Panc1 (cell line): ENCODE measurements around the gene ALDH1A3. TPM values are rescaled to one million over a fixed set of nuclear protein-coding genes. Genes with fewer than 3 reads are reported as not detected.

Source experiments
- ATAC-seq: fragments of 200-7000 bp; cut with Tn5 transposase; 2 replicates; pipeline ENCODE4 v1.9.1; 2020; ENCODE audit warnings: mild to moderate bottlenecking, moderate library complexity
- BruUV-seq: library from RNA; stranded (reverse); fragments of 400-500 nt; replicated peaks from 2 replicates; lab custom pipeline; 2021; lab: Mats Ljungman, UMichigan
- CTCF ChIA-PET: fragments of 300-600 bp; sonication (Branson Sonifier 250); formaldehyde crosslinking; loops from one replicate; lab custom pipeline; 2022; ENCODE audit warnings: antibody characterized with exemption; lab: Charles Lee
- POLR2A ChIA-PET: fragments of 300-600 bp; sonication (Branson Sonifier 250); formaldehyde crosslinking; loops from one replicate; lab custom pipeline; 2022; ENCODE audit warnings: antibody characterized with exemption; lab: Charles Lee
- DNase-seq: peaks from one replicate; pipeline ENCODE4 v3.0.0-alpha.2; 2010; ENCODE audit warnings: low read depth, low spot score
- H3K27ac ChIP-seq: 2 replicates; pipeline ENCODE4 v1.5.1; 2011; ENCODE audit warnings: mild to moderate bottlenecking, low read length, inconsistent platforms
- H3K27me3 ChIP-seq: fragments of 200-500 bp; sonication (Bioruptor generic); 2 replicates; pipeline ENCODE4 v1.6.0; 2014; ENCODE audit warnings: low read length, inconsistent platforms; ENCODE audit not compliant: control insufficient read depth, insufficient read depth
- H3K36me3 ChIP-seq: fragments of 200-500 bp; sonication (Bioruptor generic); 2 replicates; pipeline ENCODE4 v1.5.1; 2014; ENCODE audit warnings: inconsistent platforms, mild to moderate bottlenecking, low read length, moderate library complexity; ENCODE audit not compliant: control insufficient read depth, insufficient read depth
- H3K4me1 ChIP-seq: 2 replicates; pipeline ENCODE4 v1.5.1; 2011; ENCODE audit warnings: inconsistent platforms, mild to moderate bottlenecking, low read length, moderate library complexity; ENCODE audit not compliant: control insufficient read depth, insufficient read depth
- H3K4me3 ChIP-seq, 2 experiments: 2 replicates each; pipeline ENCODE4 v1.5.1; 2011 to 2012; ENCODE audit warnings: low read depth in 2 of 2, low read length in 2 of 2, mild to moderate bottlenecking in 2 of 2, inconsistent platforms in 1 of 2, moderate library complexity in 1 of 2
- H3K9me3 ChIP-seq: fragments of 200-500 bp; sonication (Bioruptor generic); 2 replicates; pipeline ENCODE4 v1.5.1; 2014; ENCODE audit warnings: low read depth, mild to moderate bottlenecking, inconsistent platforms, low read length, moderate library complexity; ENCODE audit not compliant: control insufficient read depth, insufficient read depth
- CTCF ChIP-seq: fragments of 450-650 bp; IDR thresholded peaks from 2 replicates; pipeline ENCODE4 v1.5.1; 2017; ENCODE audit warnings: mild to moderate bottlenecking
- POLR2AphosphoS5 ChIP-seq: IDR thresholded peaks from 2 replicates; pipeline ENCODE4 v1.6.1; 2012; ENCODE audit warnings: mild to moderate bottlenecking, low read depth, low read length, moderate library complexity
- SIN3A ChIP-seq: IDR thresholded peaks from 2 replicates; pipeline ENCODE4 v1.6.1; 2012; ENCODE audit warnings: low read depth, mild to moderate bottlenecking, low read length, moderate library complexity, borderline replicate concordance; ENCODE audit not compliant: insufficient read depth
- TCF7L2 ChIP-seq: IDR thresholded peaks from 2 replicates; pipeline ENCODE4 v1.6.1; 2011; ENCODE audit warnings: mild to moderate bottlenecking, low read depth, low read length, inconsistent platforms
- in situ Hi-C: cut with HindIII; loops from 2 replicates; pipeline ENCODE4 v1.10.0; 2016; ENCODE audit warnings: low sequenced_read_pairs, low pct_unique_long_range_greater_than_20kb
- intact Hi-C: fragments of 100-400 bp; cut with micrococcal nuclease; formaldehyde crosslinking; loops from one replicate; pipeline ENCODE4 v1.10.0; 2022; ENCODE audit not compliant: unreplicated experiment
- total RNA-seq: library from RNA; stranded (reverse); gene quantifications from one replicate; pipeline ENCODE4 v1.2.1, GENCODE V29; 2021; ENCODE audit not compliant: unreplicated experiment
- TF ChIP-seq, protein P1 (sequence below), 2 experiments: IDR thresholded peaks; 2 replicates each; pipeline ENCODE4 v1.6.1; 2011 to 2012; ENCODE audit warnings: low read depth in 2 of 2, control low read depth in 1 of 2, low read length in 1 of 2, mild to moderate bottlenecking in 1 of 2, moderate library complexity in 1 of 2; ENCODE audit not compliant: insufficient read depth in 1 of 2

The ALDH1A3 gene
- total RNA-seq, 1 experiment from 2014 or later, result 143 TPM

GRCh38 chr15:100893964-100894295 lies 14.3 kb downstream of the ALDH1A3 start:
- Histone ChIP-seq H3K9me3 (no peaks in the 10 kb centered on the region), H3K27ac (no peak overlapping the region), H3K4me3 (no peak overlapping the region), H3K36me3 (peaks cover 9% of the 10 kb centered on the region; the same call in 1 of the 2 replicates), H3K27me3 (no peaks in the 10 kb centered on the region), H3K4me1 (no peaks in the 10 kb centered on the region)
- ChIA-PET POLR2A (no interaction called here), CTCF (no interaction called here)
- intact Hi-C loops (no loop called here), in situ Hi-C loops (no loop called here)
- TF ChIP-seq SIN3A, result no peak
- no peak for TF ChIP-seq CTCF
- no peak for TF ChIP-seq TCF7L2
- TF ChIP-seq, protein P1, sequence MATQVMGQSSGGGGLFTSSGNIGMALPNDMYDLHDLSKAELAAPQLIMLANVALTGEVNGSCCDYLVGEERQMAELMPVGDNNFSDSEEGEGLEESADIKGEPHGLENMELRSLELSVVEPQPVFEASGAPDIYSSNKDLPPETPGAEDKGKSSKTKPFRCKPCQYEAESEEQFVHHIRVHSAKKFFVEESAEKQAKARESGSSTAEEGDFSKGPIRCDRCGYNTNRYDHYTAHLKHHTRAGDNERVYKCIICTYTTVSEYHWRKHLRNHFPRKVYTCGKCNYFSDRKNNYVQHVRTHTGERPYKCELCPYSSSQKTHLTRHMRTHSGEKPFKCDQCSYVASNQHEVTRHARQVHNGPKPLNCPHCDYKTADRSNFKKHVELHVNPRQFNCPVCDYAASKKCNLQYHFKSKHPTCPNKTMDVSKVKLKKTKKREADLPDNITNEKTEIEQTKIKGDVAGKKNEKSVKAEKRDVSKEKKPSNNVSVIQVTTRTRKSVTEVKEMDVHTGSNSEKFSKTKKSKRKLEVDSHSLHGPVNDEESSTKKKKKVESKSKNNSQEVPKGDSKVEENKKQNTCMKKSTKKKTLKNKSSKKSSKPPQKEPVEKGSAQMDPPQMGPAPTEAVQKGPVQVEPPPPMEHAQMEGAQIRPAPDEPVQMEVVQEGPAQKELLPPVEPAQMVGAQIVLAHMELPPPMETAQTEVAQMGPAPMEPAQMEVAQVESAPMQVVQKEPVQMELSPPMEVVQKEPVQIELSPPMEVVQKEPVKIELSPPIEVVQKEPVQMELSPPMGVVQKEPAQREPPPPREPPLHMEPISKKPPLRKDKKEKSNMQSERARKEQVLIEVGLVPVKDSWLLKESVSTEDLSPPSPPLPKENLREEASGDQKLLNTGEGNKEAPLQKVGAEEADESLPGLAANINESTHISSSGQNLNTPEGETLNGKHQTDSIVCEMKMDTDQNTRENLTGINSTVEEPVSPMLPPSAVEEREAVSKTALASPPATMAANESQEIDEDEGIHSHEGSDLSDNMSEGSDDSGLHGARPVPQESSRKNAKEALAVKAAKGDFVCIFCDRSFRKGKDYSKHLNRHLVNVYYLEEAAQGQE (IDR thresholded peaks at IDR 0.05; ENCODE audit: insufficient read depth in 1 of 2, low read depth in 2 of 2, low read length in 1 of 2), result no peak
- TF ChIP-seq POLR2AphosphoS5, result no peak
- ATAC-seq (no peak), DNase-seq (no peak)
- no TSS peak for BruUV-seq

DNA sequence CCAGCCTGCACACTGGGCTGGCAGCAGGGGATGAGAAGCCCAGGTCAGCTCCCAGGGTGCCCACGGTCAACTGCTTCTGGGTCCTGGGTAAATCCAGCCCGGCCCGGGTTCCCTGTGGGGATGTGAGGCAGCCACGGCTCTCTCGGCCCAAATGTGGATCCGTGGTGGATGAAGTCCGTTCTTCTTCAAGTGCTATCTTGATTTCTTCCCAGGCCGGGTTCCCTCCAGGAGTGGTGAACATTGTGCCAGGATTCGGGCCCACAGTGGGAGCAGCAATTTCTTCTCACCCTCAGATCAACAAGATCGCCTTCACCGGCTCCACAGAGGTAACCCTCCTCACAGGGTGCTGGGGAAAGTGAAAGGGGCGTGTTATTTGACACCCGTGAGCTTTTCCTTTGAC lies 16.1 kb downstream of the ALDH1A3 start:
- no peaks in the 10 kb centered on the region for H3K9me3 ChIP-seq
- ATAC-seq (no peak), DNase-seq (no peak)
- H3K27me3 ChIP-seq, result no peaks in the 10 kb centered on the region
- H3K4me1 ChIP-seq, result no peaks in the 10 kb centered on the region
- peaks cover 11% of the 10 kb centered on the region for H3K36me3 ChIP-seq
- no TSS peak for BruUV-seq
- ChIA-PET CTCF (no interaction called here), POLR2A (no interaction called here)
- no peak overlapping the region for H3K27ac ChIP-seq
- in situ Hi-C loops, result no loop called here
- no peak overlapping the region for H3K4me3 ChIP-seq
- intact Hi-C loops, result no loop called here
- TF ChIP-seq TCF7L2, result no peak
- TF ChIP-seq POLR2AphosphoS5, result no peak
- TF ChIP-seq SIN3A, result no peak
- no peak for TF ChIP-seq CTCF
- TF ChIP-seq, protein P1 (IDR thresholded peaks at IDR 0.05; ENCODE audit: insufficient read depth in 1 of 2, low read depth in 2 of 2, low read length in 1 of 2), result no peak
